Loucy (cell line): ENCODE data around the gene KRT10.

ENCODE experiments used
- EZH2phosphoT487 ChIP-seq: fragments of 200-600 bp; IDR thresholded peaks from 2 replicates; pipeline ENCODE4 v1.6.1; 2018; ENCODE audit warnings: antibody characterized with exemption, mild to moderate bottlenecking, moderate library complexity, borderline replicate concordance
- TF ChIP-seq, protein P1 (sequence below): fragments of 200-600 bp; sonication (generic); conservative IDR thresholded peaks from 2 replicates; pipeline ENCODE4 v1.5.1; 2014; ENCODE audit warnings: mild to moderate bottlenecking, antibody characterized with exemption, low read length

DNA sequence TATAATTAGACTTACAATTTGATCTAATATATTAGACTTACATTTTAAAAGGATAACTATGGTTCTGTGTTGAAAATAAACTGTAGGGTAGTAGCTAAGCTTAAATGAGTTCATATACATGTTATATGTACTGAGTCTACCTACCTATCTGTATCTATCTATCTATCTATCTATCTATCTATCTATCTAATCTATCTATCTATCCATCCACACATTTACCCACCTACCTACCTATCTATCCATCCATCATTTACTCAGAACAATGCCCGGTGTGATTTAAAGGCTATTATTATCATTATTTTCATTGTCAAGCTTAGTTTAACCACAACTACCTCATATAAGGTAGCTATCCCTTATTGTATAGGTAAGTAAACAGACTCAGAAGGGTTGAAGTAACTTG is 7.0 kb downstream of the KRT10 start:
- no peak for TF ChIP-seq EZH2phosphoT487
- TF ChIP-seq, protein P1, sequence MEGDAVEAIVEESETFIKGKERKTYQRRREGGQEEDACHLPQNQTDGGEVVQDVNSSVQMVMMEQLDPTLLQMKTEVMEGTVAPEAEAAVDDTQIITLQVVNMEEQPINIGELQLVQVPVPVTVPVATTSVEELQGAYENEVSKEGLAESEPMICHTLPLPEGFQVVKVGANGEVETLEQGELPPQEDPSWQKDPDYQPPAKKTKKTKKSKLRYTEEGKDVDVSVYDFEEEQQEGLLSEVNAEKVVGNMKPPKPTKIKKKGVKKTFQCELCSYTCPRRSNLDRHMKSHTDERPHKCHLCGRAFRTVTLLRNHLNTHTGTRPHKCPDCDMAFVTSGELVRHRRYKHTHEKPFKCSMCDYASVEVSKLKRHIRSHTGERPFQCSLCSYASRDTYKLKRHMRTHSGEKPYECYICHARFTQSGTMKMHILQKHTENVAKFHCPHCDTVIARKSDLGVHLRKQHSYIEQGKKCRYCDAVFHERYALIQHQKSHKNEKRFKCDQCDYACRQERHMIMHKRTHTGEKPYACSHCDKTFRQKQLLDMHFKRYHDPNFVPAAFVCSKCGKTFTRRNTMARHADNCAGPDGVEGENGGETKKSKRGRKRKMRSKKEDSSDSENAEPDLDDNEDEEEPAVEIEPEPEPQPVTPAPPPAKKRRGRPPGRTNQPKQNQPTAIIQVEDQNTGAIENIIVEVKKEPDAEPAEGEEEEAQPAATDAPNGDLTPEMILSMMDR, result no peak
